Measurements from ENCODE around the gene ART5. TPM values are rescaled to one million over a fixed set of nuclear protein-coding genes. Genes with fewer than 3 reads are reported as not detected.

ART5 gene
- polyA plus RNA-seq, 2 of the 4 experiments (the other 2 are of a cell fraction) = 0.08 to 0.30 TPM

- H3K9me3 ChIP-seq = no peaks in the 10 kb centered on the region
- no peak overlapping the region for H3K27ac ChIP-seq
- ATAC-seq (no peak), DNase-seq (ENCODE audit: low read depth in 1 of 2, low spot score in 1 of 2) (no peak), FAIRE-seq (no peak)
- 84% methylated on average over 4 of the region's 4 CpGs for WGBS (ENCODE audit: missing lambda C conversion rate)
- no peaks in the 10 kb centered on the region for H3K4me1 ChIP-seq
- TF ChIP-seq ZNF302 (CRISPR knock-in tag; IDR thresholded peaks at IDR 0.05) = no peak
- TF ChIP-seq RARB (CRISPR knock-in tag; IDR thresholded peaks at IDR 0.05) = no peak
- peak; percentile 30 for TF ChIP-seq MAFK (IDR thresholded peaks at IDR 0.05; ENCODE audit: partially characterized antibody)
- no peak for TF ChIP-seq POLR2AphosphoS2 (conservative IDR thresholded peaks at IDR 0.05; ENCODE audit: low read length)
- H3K4me3 ChIP-seq = no peak overlapping the region
- ChIA-PET POLR2A (no interaction called here), CTCF (interaction anchor here (0.6 to 2.0 kb wide), 3 partner anchors 12 to 404 kb away, joined by 3 to 8 read pairs (median 3); no protein-coding TSS in a partner anchor)
- H3K4me2 ChIP-seq = no peak overlapping the region
Observed at GRCh38 chr11:3631331-3631730, 10.5 kb downstream of the ART5 start.

- Histone ChIP-seq H3K27ac (peak overlapping the region in 1 of 2 experiments; percentile 24; a peak in 1 of 6 replicates), H3K9me3 (no peaks in the 10 kb centered on the region), H3K4me2 (no peak overlapping the region), H3K4me1 (no peaks in the 10 kb centered on the region), H3K4me3 (no peak overlapping the region)
- WGBS (ENCODE audit: missing lambda C conversion rate) = 81% methylated on average over 1 of the region's 1 CpG
- POLR2A ChIA-PET = no interaction called here
- ATAC-seq (peak; percentile 67 to 70), FAIRE-seq (no peak), DNase-seq (ENCODE audit: low read depth in 1 of 2, low spot score in 1 of 2) (peak in 1 of 2 experiments; percentile 36)
- CTCF ChIA-PET = interaction anchor here (0.5 to 1.6 kb wide), 5 partner anchors 9 to 980 kb away, joined by 3 to 8 read pairs (median 4); no protein-coding TSS in a partner anchor
- TF ChIP-seq CHD2 (IDR thresholded peaks at IDR 0.05; ENCODE audit: low read length, partially characterized antibody) (no peak), FOSL2 (IDR thresholded peaks at IDR 0.05) (no peak), FOSL2 (CRISPR knock-in tag; IDR thresholded peaks at IDR 0.05) (peak; percentile 14; the same call in 1 of the 2 replicates), SMC3 (IDR thresholded peaks at IDR 0.05) (no peak), CBX2 (IDR thresholded peaks at IDR 0.05; ENCODE audit: borderline replicate concordance, low read depth) (no peak)
Observed at GRCh38 chr11:3627291-3627690, 14.5 kb downstream of the ART5 start.

DNA sequence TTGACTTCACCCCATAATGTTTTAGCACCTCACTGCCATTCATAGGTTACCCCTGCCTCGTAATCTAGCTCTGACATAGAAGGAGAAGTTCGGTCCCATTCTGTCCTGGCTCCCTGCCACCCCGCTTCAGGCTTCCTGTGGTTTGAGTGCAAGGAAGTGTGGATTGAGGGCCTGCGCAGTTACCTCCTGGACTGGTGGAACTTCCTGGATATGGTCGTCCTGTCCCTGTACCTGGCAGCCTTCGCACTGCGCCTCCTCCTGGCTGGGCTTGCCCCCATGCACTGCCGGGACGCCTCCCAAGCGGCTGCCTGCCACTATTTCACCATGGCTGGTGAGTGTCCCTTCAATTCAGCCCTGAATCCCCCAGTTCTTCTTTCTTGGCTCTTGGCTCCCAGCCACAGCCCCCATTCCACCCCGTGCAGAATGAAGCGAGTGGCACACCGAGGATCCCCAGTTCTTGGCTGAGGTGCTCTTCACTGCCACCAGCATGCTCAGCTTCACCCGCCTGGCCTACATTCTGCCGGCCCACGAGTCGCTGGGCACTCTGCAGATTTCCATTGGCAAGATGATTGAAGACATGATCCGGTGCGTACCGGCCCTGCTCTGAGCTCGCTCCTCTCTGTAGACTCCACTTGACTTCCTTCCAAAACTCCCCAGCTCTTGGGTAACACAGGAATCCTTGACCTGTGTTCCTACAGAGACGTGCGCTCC is 15.4 kb downstream of the ART5 start:
- Histone ChIP-seq H3K27ac (peak overlapping the region in 1 of 2 experiments; percentile 10; a peak in 1 of 6 replicates), H3K4me2 (no peak overlapping the region), H3K4me1 (no peaks in the 10 kb centered on the region), H3K4me3 (no peak overlapping the region), H3K9me3 (no peaks in the 10 kb centered on the region)
- ChIA-PET CTCF (interaction anchor here (1.5 to 1.6 kb wide), 2 partner anchors 9 to 10 kb away, joined by 6 to 8 read pairs; no protein-coding TSS in a partner anchor), POLR2A (no interaction called here)
- DNase-seq (ENCODE audit: low read depth in 1 of 2, low spot score in 1 of 2) (no peak), ATAC-seq (peak in 1 of 2 experiments; percentile 24; a peak in 1 of 6 replicates), FAIRE-seq (no peak)
- 87% methylated on average over 23 of the region's 23 CpGs for WGBS (ENCODE audit: missing lambda C conversion rate)
- TF ChIP-seq KDM5A (IDR thresholded peaks at IDR 0.05) (no peak), BHLHE40 (IDR thresholded peaks at IDR 0.05; ENCODE audit: low read depth, low read length) (no peak), MAFK (IDR thresholded peaks at IDR 0.05; ENCODE audit: partially characterized antibody) (no peak), RFX5 (IDR thresholded peaks at IDR 0.05) (no peak), SREBF2 (IDR thresholded peaks at IDR 0.05) (no peak), HEYL (CRISPR knock-in tag; IDR thresholded peaks at IDR 0.05) (no peak), HOXB5 (CRISPR knock-in tag; IDR thresholded peaks at IDR 0.05) (no peak), RAD21 (conservative IDR thresholded peaks at IDR 0.05 in 1 of 2, IDR thresholded peaks at IDR 0.05 in 1 of 2) (no peak), RARB (CRISPR knock-in tag; IDR thresholded peaks at IDR 0.05) (no peak), CBX2 (IDR thresholded peaks at IDR 0.05; ENCODE audit: borderline replicate concordance, low read depth) (no peak), MAZ (IDR thresholded peaks at IDR 0.05; ENCODE audit: borderline replicate concordance, low read depth, low read length) (no peak), EP300 (IDR thresholded peaks at IDR 0.05) (no peak)

DNA sequence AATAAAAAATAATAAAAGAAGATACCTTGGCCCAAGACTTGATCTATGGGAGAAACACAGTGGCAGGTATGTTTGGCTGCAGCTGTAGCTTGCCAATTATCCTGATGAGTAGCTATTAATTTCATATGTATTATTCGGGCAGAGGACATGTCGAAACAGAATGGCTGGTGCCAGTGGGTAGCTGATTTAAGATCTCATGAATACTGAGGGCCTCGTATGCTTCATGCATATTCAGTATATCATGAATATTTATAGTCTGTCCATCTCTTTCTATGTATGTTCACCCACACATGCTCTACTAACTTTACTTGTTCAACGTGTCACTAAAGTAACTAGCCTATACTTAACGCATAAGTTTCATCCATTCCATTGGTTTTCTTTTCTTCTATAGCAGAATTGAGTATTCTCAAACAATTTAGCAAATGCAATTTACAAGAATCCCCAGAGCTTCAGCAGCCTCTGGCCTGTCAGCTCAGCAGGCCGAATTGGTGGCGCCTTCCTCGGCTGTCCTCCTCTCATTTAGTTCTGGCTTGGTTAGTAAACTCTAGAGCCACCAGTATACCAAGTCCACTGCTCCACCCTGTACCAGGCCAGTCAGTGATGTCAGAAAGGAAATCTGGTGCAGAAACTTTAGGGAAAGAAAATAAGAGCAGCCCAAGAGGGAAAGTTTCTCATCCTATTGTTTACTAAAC is 17.9 kb downstream of the ART5 start:
- no peak for DNase-seq (ENCODE audit: low read depth in 1 of 2, low spot score in 1 of 2)
- no peak for ATAC-seq
- no peak overlapping the region for H3K4me2 ChIP-seq
- TF ChIP-seq RCOR1 (IDR thresholded peaks at IDR 0.05; ENCODE audit: low read depth, low read length) = no peak
- no peak overlapping the region for H3K4me3 ChIP-seq
- FAIRE-seq = no peak
- 46% methylated on average over 8 of the region's 8 CpGs for WGBS (ENCODE audit: missing lambda C conversion rate)
- H3K9me3 ChIP-seq = no peaks in the 10 kb centered on the region
- POLR2A ChIA-PET = no interaction called here
- CTCF ChIA-PET = interaction anchor here (1.0 to 1.2 kb wide), 2 partner anchors 10 to 184 kb away, joined by 3 read pairs; partner anchors contain the start of gene PGAP2
- H3K4me1 ChIP-seq = no peaks in the 10 kb centered on the region
- no peak overlapping the region for H3K27ac ChIP-seq
